Uterus (tissue), 2 donors: ENCODE measurements around the gene TRIM8.

ENCODE experiments used
- POLR2A ChIP-seq, 2 donors: fragments of 450-650 bp; IDR thresholded peaks; one replicate each; pipeline ENCODE4 v1.6.1; 2016; ENCODE audit warnings: antibody characterized with exemption in 2 of 2, mild to moderate bottlenecking in 1 of 2, moderate library complexity in 1 of 2
- TF ChIP-seq, protein P1 (sequence below), 4 experiments: fragments of 200-600 bp in 2 of 4; fragments of 450-650 bp in 2 of 4; sonication (generic) in 2 of 4; IDR thresholded peaks; one replicate each; pipeline ENCODE4 v1.5.1; 2016 to 2019; ENCODE audit warnings: antibody characterized with exemption in 4 of 4, mild to moderate bottlenecking in 2 of 4, moderate library complexity in 1 of 4

DNA sequence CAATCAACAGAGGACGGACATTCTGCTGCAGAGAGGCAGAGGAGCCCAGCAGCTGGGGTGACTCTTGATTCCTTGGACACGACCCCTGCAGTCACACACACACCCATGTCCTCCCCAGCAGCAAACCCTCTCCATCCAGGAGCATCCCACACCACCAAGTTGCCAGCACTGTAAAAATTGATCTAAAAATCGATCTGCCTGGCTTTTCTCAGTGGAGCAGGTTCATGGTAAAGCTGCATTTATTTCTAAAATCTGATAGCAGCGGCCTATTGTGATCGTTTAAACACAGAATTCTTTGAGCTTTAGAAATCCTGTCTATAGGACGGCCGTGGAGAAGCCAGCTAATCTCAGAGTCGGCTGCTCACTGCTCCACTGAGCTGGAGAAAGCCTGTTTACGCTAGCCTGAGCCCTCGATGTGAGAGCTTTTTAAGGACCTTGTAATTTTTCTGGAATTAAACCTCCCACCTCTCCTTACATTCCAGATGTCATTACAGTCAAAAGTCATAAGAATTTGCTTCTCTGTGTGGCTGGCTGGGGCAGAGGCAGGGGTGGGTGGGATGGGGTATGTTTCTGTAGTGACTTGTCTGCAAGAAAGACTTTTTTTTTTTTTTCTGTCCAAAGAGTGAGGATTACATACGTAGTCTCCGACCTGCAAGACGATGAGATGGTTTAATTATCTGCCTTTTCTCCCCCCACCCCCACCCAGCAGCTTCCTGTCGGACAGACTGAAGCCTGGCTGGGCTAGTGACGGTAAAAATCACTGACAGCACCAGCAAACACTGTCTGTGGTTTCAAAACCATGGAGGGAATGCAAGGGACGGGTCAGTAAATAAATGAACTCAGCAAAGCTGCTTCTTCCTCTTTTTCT, 31.6 kb downstream of the TRIM8 start:
- TF ChIP-seq, protein P1, sequence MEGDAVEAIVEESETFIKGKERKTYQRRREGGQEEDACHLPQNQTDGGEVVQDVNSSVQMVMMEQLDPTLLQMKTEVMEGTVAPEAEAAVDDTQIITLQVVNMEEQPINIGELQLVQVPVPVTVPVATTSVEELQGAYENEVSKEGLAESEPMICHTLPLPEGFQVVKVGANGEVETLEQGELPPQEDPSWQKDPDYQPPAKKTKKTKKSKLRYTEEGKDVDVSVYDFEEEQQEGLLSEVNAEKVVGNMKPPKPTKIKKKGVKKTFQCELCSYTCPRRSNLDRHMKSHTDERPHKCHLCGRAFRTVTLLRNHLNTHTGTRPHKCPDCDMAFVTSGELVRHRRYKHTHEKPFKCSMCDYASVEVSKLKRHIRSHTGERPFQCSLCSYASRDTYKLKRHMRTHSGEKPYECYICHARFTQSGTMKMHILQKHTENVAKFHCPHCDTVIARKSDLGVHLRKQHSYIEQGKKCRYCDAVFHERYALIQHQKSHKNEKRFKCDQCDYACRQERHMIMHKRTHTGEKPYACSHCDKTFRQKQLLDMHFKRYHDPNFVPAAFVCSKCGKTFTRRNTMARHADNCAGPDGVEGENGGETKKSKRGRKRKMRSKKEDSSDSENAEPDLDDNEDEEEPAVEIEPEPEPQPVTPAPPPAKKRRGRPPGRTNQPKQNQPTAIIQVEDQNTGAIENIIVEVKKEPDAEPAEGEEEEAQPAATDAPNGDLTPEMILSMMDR (IDR thresholded peaks at IDR 0.05), result no peak
- no peak for TF ChIP-seq POLR2A (IDR thresholded peaks at IDR 0.05)
